SK-N-MC (cell line): ENCODE data around the gene KIF26B.

Experiments used
- DNase-seq: peaks from one replicate; pipeline ENCODE4 v3.0.0-alpha.2; 2011; ENCODE audit warnings: low read depth, low spot score
- H3K27ac ChIP-seq: fragments of 200-600 bp; sonication (generic); 2 replicates; pipeline ENCODE4 v1.5.1; 2016; ENCODE audit warnings: mixed run types
- H3K36me3 ChIP-seq: fragments of 200-600 bp; sonication (generic); 2 replicates; pipeline ENCODE4 v1.6.1; 2017; ENCODE audit warnings: antibody characterized with exemption, low read length, mixed read lengths; ENCODE audit not compliant: insufficient read depth
- H3K4me3 ChIP-seq: fragments of 200-600 bp; sonication (generic); 2 replicates; pipeline ENCODE4 v1.5.1; 2016
- H3K9ac ChIP-seq: fragments of 200-600 bp; sonication (generic); 2 replicates; pipeline ENCODE4 v1.8.0; 2017; ENCODE audit warnings: mixed run types, mixed read lengths; ENCODE audit not compliant: insufficient read length
- H3K9me3 ChIP-seq: fragments of 200-600 bp; sonication (generic); 2 replicates; pipeline ENCODE4 v1.6.1; 2017; ENCODE audit warnings: low read depth, mild to moderate bottlenecking, antibody characterized with exemption, low read length, moderate library complexity, mixed read lengths
- EZH2 ChIP-seq: fragments of 200-600 bp; sonication (generic); IDR thresholded peaks from one replicate; pipeline ENCODE4 v1.6.1; 2017; ENCODE audit warnings: antibody characterized with exemption
- FOXP2 ChIP-seq: optimal IDR thresholded peaks from 2 replicates; pipeline ENCODE3; 2011; ENCODE audit warnings: mild to moderate bottlenecking, moderate library complexity; ENCODE audit not compliant: insufficient read depth; ENCODE audit errors: extremely low read length, control extremely low read depth
- POLR2AphosphoS5 ChIP-seq: IDR thresholded peaks from 2 replicates; pipeline ENCODE4 v1.6.1; 2012; ENCODE audit warnings: mild to moderate bottlenecking, low read depth, low read length, borderline replicate concordance

Gene KIF26B

GRCh38 chr1:245375789-245376460, 221.1 kb downstream of the KIF26B start:
- no peaks in the 10 kb centered on the region for H3K9me3 ChIP-seq
- H3K36me3 ChIP-seq: no peaks in the 10 kb centered on the region
- DNase-seq: no peak
- H3K27ac ChIP-seq: no peak overlapping the region
- TF ChIP-seq FOXP2 (no peak), POLR2AphosphoS5 (no peak), EZH2 (no peak)
- H3K4me3 ChIP-seq: no peak overlapping the region
- no peak overlapping the region for H3K9ac ChIP-seq

DNA sequence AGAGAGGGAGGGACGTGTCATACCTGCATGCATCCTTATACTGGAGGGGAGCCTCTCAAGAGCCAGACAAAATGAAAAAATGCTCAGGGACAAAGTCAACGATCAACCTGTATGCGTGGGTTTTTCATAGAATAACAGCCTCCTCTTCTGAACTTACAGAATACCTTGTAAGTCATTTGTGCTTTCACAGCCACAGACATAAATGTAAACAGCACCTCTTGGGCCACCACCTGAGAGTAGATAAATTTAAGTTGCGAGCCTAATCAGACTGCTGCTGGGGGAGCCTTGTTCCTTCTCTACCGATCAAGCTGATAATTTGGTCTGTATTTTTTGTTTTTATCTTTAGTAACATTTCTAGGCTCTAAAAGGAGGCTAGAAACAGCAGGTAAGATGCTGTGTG, 223.1 kb downstream of the KIF26B start:
- no peak for TF ChIP-seq POLR2AphosphoS5
- H3K36me3 ChIP-seq: no peaks in the 10 kb centered on the region
- H3K27ac ChIP-seq: no peak overlapping the region
- H3K9me3 ChIP-seq: no peaks in the 10 kb centered on the region
- no peak for DNase-seq
- no peak overlapping the region for H3K9ac ChIP-seq
- no peak overlapping the region for H3K4me3 ChIP-seq

- H3K27ac ChIP-seq: no peak overlapping the region
- no peaks in the 10 kb centered on the region for H3K9me3 ChIP-seq
- no peak overlapping the region for H3K4me3 ChIP-seq
- no peak for DNase-seq
- no peak overlapping the region for H3K9ac ChIP-seq
- no peak for TF ChIP-seq FOXP2
- no peak for TF ChIP-seq POLR2AphosphoS5
- TF ChIP-seq EZH2: no peak
- H3K36me3 ChIP-seq: no peaks in the 10 kb centered on the region
Measured at GRCh38 chr1:245378311-245378722, 223.5 kb downstream of the KIF26B start.

DNA sequence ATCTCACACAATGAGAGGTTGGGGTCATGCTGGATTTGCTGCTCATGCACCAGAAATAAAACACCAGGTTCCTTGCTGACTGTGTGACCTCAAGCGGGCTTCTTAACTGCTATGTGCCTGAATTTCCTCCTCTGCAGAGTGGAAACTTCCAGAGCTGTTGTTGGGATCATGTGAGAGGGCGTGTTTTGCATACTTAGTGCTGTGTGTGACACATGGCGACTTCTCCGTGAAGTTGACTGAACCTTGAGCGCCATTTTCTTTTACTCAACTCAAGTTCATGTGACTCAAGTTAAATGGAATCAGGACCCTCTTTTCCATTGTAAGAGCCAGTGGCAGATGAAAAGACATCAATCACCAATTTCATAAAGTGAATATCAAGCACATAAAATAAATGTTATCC, 224.0 kb downstream of the KIF26B start:
- H3K4me3 ChIP-seq: no peak overlapping the region
- no peaks in the 10 kb centered on the region for H3K9me3 ChIP-seq
- no peak for DNase-seq
- H3K27ac ChIP-seq: no peak overlapping the region
- H3K36me3 ChIP-seq: no peaks in the 10 kb centered on the region
- no peak overlapping the region for H3K9ac ChIP-seq
- TF ChIP-seq EZH2: no peak
- TF ChIP-seq POLR2AphosphoS5: no peak
- no peak for TF ChIP-seq FOXP2

DNA sequence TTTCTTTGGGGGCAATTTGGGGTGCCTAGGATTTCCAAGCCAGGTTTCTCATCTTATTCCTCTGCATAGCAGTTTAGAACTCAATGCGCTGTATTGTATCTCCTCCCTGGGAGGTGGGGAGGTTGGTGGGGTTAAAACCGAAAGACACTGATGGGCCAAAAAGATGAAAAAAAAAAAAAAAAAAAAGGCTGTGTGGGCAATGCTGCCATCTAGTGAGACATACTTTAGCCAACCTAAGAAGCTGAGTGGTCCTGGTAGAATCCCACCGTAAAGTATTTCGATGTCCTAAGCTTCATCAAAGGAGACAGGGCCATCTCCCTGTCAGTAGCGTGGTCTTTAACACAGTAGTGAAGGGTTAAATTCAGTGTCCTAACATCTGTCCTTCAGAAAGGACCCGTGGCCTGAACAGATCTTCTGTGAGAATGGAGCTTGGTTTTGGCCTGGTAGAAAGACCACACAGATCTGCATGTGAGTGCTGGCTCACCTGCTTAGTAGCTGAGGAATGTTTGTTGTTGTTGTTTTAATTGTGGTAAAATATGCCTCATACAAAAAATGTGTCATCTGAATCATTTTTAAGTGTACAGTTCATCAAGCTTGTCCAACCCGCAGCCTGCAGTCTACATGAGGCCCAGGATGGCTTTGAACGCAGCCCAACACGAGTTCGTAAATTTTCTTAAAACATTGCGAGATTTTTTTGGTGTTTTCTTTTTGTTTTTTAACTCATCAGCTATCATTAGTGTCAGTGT, 226.2 kb downstream of the KIF26B start:
- no peak overlapping the region for H3K27ac ChIP-seq
- DNase-seq: no peak

GRCh38 chr1:245382981-245383380, 228.2 kb downstream of the KIF26B start:
- TF ChIP-seq FOXP2: no peak
- TF ChIP-seq POLR2AphosphoS5: no peak
- TF ChIP-seq EZH2: no peak
- DNase-seq: no peak

More for the DNA sequence above, 226.2 kb downstream of the KIF26B start:
- no peaks in the 10 kb centered on the region for H3K9me3 ChIP-seq
- no peaks in the 10 kb centered on the region for H3K36me3 ChIP-seq
- no peak overlapping the region for H3K9ac ChIP-seq
- TF ChIP-seq FOXP2 (no peak), POLR2AphosphoS5 (no peak), EZH2 (no peak)
- no peak overlapping the region for H3K4me3 ChIP-seq

DNA sequence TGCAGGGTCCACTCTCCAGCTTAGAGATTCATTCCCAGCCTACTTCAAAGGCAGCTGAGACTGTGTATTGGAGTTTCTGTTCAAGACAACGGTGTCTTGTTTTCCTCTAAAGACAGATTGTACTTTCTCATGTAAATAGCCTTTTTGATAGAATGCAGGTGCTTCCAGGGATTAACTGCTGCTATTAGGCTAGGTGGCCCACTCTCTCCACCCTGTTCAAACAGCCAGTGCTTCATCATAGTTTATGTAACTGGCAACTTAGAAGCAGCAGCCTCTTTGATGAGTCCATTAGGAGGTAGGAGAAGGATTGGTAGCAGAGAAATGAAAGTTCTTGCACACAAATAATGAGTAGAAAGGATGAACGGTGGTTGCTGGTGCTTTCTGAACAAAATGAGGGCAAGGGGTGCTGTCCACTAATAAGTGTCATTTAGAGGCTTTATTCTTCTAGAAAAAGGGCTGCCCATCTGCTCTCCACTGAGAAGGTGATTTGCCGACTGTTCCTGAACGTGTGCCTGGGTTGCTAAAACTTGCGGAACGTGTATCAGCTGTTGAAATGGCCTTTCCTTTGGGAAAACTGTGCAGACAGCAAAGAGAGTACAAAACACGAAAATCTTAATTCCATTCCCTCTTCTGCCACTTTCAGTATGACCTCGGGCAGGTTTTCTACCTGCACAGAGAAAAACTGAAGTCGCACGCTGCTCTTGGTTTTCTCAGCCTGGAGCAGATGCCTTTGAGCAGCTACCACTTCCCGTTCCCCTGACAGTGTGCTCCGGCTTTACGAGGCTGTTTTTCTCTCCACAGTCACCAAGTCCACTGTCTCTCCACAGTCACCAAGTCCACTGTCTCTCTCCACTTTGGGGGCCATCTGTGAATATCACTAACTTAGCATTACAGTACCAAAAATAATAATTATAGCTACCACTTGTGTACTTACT, 228.9 kb downstream of the KIF26B start:
- no peak overlapping the region for H3K27ac ChIP-seq
- H3K4me3 ChIP-seq: no peak overlapping the region
- no peaks in the 10 kb centered on the region for H3K36me3 ChIP-seq
- no peaks in the 10 kb centered on the region for H3K9me3 ChIP-seq
- no peak for DNase-seq
- TF ChIP-seq EZH2 (no peak), FOXP2 (no peak), POLR2AphosphoS5 (no peak)
- H3K9ac ChIP-seq: no peak overlapping the region

More at GRCh38 chr1:245382981-245383380, 228.2 kb downstream of the KIF26B start:
- Histone ChIP-seq H3K9ac (no peak overlapping the region), H3K4me3 (no peak overlapping the region), H3K27ac (no peak overlapping the region), H3K36me3 (no peaks in the 10 kb centered on the region), H3K9me3 (no peaks in the 10 kb centered on the region)
